NCI-H128 (cell line): Measurements from ENCODE around the gene ZHX3.
"Not testable (repeated sequence)": the region's sequence is repeated elsewhere in the genome, so short reads cannot be mapped to it uniquely, and the experiment has no call there.

Experiments used
- DNase-seq: peaks from one replicate; lab custom pipeline; 2025; ENCODE audit not compliant: unreplicated experiment; lab: John Stamatoyannopoulos, UW

Gene ZHX3

DNA sequence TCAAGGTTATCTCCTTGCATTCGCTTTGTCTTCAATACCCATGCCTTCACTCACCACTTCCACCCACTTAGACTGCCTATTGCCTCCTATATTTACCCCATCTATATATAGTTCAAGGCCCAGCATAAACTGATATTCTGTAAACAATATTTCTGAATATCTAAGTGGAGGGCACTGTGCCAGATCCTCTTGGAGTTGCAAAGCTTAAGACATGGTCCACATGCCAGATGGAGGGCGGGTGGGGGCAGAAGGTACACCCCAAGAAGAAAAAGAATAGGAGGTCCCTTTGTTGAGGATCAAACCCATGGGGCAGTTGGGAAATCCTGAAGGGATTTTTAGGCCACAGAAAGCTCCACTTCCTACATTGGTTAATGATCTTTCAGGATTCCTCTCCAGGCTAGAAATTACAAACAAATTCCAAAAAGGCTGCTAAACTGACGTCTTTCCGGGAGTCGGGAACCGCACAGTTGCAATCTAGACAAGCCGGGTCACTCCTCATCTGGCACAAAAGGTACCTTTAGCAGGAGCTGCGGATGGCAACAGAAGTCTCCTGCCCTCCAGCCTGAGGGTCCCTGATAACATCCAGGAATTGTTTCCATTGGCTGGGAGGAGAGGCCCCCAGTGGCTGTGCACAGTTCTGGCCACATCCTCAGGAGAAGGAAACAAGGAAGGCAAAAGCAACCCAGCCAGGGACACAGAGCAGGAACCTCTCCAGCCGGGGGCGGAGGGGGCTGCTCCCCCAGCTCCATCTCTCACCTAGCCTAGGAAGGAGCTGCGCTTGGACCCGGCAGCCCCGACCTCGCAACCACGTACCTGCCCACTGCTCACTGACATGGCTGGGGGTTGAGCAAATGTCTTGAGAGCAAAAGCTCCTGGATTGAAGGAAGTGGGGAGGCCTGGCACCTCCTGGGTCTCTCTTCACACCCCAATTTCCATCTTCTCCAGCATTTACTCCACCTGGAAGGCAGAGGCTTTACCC lies 17.2 kb upstream of the ZHX3 start:
- no peak for DNase-seq

DNA sequence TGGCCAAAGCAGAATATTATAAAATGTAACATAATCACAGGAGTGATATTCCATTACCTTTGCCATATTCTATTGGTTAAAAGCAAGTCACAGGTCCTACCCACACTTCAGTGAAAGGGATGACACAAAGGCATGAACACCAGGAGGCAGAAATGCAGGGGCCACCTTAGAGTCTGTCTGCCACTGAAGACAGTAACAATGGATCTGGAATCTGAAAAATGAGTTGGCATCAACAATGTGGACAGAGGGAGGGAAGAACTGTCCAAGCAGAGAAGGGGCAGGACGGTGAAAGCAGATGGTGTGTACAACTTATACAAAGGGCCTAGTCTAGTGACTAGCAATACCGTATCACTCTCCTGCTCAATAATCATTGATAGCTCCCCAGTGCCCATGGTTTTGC lies 16.5 kb upstream of the ZHX3 start:
- DNase-seq: no peak

DNA sequence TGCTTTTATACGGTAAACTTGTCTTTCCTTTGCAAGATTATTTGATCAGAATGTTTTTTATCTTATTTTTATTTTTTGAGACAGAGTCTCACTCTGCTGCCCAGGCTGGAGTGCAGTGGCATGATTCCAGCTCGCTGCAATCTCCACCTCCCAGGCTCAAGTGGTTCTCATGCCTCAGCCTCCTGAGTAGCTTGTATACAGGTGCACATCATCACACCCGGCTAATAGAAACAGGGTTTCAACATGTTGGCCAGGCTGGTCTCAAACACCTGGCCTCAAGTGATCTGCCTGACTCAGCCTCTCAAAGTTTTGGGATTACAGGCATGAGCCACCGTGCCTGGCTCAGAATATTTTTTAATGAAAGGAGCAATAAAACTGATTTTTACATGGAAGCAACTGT lies 14.2 kb upstream of the ZHX3 start:
- DNase-seq: no peak

DNA sequence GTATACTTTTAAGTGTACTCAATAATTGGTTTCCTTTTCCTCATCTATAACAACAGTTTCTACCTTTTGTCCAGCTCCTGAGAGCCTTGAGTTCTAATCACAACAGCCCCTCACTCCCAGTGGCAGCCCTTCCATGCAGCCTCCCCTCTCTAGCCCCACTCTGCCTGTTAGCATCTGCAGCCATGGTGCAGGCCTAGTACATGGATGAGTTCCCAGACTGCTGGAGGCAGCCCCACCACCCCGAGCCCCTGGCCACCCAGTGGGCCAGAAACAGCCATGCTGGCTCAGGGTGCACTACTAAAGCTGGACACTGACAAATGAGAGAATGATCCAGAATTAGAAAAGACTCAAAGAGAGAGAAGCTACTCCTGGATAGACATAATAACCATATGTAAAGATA lies 13.4 kb upstream of the ZHX3 start:
- no peak for DNase-seq

GRCh38 chr20:41330343-41330720 lies 12.8 kb upstream of the ZHX3 start:
- no peak for DNase-seq

DNA sequence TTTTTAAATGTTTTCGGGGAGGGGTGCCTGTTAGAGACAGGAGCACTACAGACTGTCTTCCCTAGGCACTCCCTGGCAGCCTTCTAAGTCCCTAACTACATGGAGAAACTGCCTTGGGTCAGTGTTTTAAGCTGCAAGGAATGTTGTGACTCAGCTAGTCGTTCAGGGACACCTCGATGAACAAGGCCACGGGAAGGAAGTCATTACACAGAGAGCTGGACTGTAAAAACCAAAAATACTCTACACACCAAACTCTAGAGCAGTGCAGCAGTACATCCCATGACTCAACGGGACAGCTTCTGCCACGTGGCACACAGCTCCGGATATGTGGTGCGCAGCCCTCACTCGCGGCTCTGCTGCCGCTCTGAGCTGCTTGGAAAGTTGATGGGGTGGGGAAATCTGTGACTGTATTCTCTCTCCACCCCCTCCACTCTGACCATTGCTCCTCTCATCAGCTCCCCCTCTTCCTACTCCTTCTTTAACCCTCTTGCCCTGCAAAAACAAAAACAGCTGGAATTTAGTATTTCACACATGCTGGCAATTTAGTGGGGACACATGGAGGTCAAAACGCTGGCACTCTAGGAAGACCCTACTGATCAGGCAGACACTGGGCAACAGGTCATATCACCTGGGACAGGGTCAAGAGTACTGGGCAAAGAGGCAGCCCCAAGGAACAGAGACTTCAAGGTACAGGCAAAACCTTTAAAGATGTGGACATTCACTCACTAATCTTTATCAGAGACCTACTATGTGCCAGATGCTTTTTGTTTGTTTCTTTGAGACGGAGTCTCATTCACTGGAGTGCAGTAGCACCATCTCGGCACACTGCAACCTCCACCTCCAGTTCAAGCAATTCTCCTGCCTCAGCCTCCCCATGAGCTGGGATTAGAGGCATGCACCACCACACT lies 12.2 kb upstream of the ZHX3 start:
- no peak for DNase-seq

DNA sequence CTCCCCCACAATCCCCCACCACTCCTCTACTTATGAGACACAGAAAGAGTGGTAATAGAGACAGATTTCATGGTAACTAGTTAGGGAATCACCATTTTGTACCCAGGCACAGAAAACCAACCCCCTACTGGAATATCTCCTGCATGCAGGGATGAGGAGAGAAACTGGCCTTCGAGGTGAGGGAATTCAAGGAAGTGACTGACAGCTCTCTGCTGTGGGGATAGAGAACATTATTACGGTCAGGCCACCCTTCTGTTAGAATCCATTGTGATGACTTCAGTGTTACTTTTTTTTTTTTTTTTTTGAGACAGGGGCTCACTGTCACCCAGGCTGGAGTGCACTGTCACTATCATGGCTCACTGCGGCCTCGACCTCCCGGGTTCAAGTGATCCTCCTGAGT lies 9.6 kb upstream of the ZHX3 start:
- DNase-seq: no peak

- no peak for DNase-seq
Measured at GRCh38 chr20:41320976-41321375, 3.4 kb upstream of the ZHX3 start.

GRCh38 chr20:41320441-41320840 lies 2.9 kb upstream of the ZHX3 start:
- DNase-seq: no peak

DNA sequence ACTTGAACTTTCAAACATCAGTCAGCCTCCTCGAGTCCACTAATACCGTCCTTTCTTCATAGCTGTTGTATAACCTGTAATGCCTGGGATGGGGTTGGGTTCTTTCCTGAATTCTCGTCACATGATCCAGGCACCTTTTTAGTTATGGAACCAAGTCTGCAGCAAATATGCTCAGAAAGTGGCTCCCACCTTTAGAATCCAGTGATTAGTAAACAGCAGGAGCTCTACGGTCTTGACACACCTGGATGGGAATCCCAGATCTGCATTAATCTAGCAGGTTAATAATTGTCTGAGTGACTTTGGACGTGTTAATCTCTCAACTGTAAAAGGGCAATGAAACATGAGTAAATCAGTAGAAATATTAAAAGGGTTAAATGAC lies 729 bp upstream of the ZHX3 start:
- no peak for DNase-seq

GRCh38 chr20:41316602-41317545 lies 657 bp downstream of the ZHX3 start:
- no peak for DNase-seq

GRCh38 chr20:41316051-41316450 lies 1.5 kb downstream of the ZHX3 start:
- DNase-seq: no peak

- no peak for DNase-seq
Measured at GRCh38 chr20:41314386-41314785, 3.1 kb downstream of the ZHX3 start.

DNA sequence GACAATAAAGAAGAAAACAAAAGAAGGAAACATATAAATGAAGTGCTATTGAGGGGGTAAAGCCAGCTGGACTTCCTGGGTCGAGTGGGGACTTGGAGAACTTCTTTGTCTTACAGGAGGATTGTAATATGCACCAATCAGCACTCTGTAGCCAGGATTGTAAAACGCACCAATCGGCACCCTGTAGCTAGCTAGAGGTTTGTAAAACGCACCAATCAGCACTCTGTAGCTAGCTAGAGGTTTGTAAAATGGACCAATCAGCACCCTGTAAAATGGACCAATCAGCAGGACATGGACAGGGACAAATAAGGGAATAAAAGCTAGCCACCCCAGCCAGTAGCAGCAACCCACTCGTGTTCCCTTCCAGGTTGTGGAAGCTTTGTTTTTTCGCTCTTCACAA lies 5.5 kb downstream of the ZHX3 start:
- DNase-seq: not testable (repeated sequence)

GRCh38 chr20:41309817-41310216 lies 7.7 kb downstream of the ZHX3 start:
- no peak for DNase-seq

GRCh38 chr20:41308726-41309413 lies 8.7 kb downstream of the ZHX3 start:
- DNase-seq: no peak

DNA sequence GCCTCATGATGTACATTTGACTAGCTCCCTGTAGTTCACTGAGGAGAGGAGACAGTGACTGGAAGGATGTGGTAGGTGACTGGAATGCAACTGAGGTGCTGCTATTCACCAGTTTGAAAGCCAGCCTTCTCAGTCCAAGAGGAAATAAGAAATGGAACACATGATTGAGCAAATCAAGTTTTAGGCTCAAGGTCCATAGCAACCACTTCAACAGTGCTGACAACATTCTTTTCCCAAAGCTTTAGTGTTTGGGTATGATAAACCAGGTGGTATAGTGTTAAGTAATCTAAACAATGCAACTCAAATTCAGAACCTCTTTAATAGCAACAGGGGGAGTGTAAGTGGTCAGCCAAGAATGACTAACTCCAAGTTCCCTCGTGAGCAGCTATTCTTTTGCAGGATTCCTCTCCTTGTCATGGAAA lies 9.2 kb downstream of the ZHX3 start:
- no peak for DNase-seq

- DNase-seq: no peak
Measured at GRCh38 chr20:41307021-41307420, 10.5 kb downstream of the ZHX3 start.

GRCh38 chr20:41306061-41306727 lies 11.3 kb downstream of the ZHX3 start:
- DNase-seq: no peak
